Endothelial cell of umbilical vein (primary cell): Measurements from ENCODE around the gene ZDHHC14.

Experiments used
- CTCF ChIP-seq, 2 donors: IDR thresholded peaks; 1 replicate in 1 of 2; 2 replicates in 1 of 2; pipeline ENCODE4 v1.5.1; 2011; ENCODE audit warnings: low read length in 2 of 2, mild to moderate bottlenecking in 2 of 2, moderate library complexity in 2 of 2, control low read depth in 1 of 2, inconsistent platforms in 1 of 2, low read depth in 1 of 2; ENCODE audit not compliant: insufficient read depth in 1 of 2; ENCODE audit errors: extremely low read depth in 1 of 2
- EZH2 ChIP-seq: IDR thresholded peaks from 2 replicates; pipeline ENCODE4 v1.6.1; 2012; ENCODE audit warnings: borderline replicate concordance, low read depth, mild to moderate bottlenecking, moderate library complexity, low read length, inconsistent platforms; ENCODE audit not compliant: severe bottlenecking
- MAX ChIP-seq: IDR thresholded peaks from 2 replicates; pipeline ENCODE4 v1.6.1; 2011; ENCODE audit not compliant: insufficient read depth, insufficient read length
- POLR2A ChIP-seq: IDR thresholded peaks from 2 replicates; pipeline ENCODE4 v1.6.1; 2012; ENCODE audit warnings: low read depth, mild to moderate bottlenecking, control low read depth, low read length
- POLR2AphosphoS5 ChIP-seq: IDR thresholded peaks from 2 replicates; pipeline ENCODE4 v1.6.1; 2012; ENCODE audit warnings: low read depth, mild to moderate bottlenecking, control low read depth, low read length, moderate library complexity; ENCODE audit not compliant: insufficient read depth

GRCh38 chr6:157721426-157721825, 340.4 kb downstream of the ZDHHC14 start:
- TF ChIP-seq POLR2A (no peak), POLR2AphosphoS5 (no peak), EZH2 (no peak), CTCF (IDR thresholded peaks at IDR 0.05; ENCODE audit: extremely low read depth in 1 of 2, insufficient read depth in 1 of 2, low read depth in 1 of 2, low read length in 2 of 2) (no peak), MAX (no peak)
